Measurements from ENCODE around the gene RBMS1. TPM values are rescaled to one million over a fixed set of nuclear protein-coding genes. Genes with fewer than 3 reads are reported as not detected.
A peak's percentile ranks its signal among the peaks of the same experiment; 100 is the strongest.

The RBMS1 gene
- total RNA-seq, 1 donor: 121 TPM

DNA sequence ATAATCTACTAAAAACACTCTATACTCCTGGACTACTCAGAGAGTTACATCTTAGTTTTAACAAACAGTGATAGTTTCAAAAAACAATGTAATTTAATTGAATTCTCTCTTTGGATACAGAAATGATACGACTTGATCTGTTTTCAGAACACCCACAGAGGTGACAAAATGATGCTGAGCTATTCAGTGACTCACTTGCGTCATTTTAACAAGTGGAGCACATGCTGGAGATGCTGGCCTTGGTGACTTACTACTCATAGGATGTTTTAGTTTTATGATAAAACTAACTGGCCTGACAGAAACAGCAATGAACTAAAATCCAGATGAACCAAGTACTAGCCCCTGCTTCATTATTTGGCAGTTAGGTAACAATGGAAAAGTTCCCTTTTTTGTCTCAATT is 192.2 kb downstream of the RBMS1 start:
- no peak overlapping the region for H3K4me3 ChIP-seq (ENCODE audit: low read depth, low read length)
- TF ChIP-seq, protein P1, sequence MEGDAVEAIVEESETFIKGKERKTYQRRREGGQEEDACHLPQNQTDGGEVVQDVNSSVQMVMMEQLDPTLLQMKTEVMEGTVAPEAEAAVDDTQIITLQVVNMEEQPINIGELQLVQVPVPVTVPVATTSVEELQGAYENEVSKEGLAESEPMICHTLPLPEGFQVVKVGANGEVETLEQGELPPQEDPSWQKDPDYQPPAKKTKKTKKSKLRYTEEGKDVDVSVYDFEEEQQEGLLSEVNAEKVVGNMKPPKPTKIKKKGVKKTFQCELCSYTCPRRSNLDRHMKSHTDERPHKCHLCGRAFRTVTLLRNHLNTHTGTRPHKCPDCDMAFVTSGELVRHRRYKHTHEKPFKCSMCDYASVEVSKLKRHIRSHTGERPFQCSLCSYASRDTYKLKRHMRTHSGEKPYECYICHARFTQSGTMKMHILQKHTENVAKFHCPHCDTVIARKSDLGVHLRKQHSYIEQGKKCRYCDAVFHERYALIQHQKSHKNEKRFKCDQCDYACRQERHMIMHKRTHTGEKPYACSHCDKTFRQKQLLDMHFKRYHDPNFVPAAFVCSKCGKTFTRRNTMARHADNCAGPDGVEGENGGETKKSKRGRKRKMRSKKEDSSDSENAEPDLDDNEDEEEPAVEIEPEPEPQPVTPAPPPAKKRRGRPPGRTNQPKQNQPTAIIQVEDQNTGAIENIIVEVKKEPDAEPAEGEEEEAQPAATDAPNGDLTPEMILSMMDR (IDR thresholded peaks at IDR 0.05; ENCODE audit: insufficient read depth, low read depth, low read length): no peak
- no peak for DNase-seq (ENCODE audit: low read depth)

DNA sequence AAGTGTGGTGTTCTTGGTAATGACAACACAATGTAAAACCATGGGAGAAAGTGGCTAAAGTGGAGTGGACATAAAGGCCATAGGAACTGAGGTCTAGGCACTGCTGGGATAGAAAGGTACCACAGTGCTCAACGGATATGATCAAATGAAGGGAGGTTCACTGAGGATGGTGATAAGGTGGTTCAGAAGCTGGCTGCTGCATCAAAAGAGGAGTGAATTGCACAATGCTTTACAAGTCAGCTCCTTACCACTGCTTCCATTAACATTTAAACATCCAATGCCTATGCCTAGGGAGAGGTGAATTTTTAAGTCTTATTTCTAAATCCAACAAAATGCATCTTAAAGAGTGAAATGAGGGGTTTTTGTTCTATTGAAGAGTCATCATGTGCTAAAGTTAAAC is 193.4 kb downstream of the RBMS1 start:
- DNase-seq (ENCODE audit: low read depth): no peak
- no peak overlapping the region for H3K4me3 ChIP-seq (ENCODE audit: low read depth, low read length)
- TF ChIP-seq, protein P1 (IDR thresholded peaks at IDR 0.05; ENCODE audit: insufficient read depth, low read depth, low read length): no peak

DNA sequence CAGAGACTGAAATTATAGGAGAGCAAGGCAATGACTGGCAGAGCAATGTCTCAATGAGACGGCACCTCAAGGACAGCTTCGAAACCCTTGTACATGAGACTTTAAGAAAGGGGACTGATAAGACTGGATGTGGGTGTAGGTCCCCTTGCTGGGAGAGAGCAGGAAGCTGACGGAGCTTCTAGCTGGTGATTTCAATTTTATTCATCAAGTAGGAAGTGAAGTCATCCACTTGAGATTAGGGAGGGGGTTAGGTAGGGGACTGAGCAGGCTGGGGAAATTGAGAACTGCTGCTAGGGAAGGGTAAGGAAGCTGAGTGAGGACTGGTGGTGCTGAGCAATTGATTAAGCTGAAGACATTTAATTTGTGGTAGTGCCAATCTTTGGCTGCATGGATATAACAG is 194.1 kb downstream of the RBMS1 start:
- TF ChIP-seq, protein P1 (IDR thresholded peaks at IDR 0.05; ENCODE audit: insufficient read depth, low read depth, low read length): no peak
- H3K4me3 ChIP-seq (ENCODE audit: low read depth, low read length): no peak overlapping the region

DNA sequence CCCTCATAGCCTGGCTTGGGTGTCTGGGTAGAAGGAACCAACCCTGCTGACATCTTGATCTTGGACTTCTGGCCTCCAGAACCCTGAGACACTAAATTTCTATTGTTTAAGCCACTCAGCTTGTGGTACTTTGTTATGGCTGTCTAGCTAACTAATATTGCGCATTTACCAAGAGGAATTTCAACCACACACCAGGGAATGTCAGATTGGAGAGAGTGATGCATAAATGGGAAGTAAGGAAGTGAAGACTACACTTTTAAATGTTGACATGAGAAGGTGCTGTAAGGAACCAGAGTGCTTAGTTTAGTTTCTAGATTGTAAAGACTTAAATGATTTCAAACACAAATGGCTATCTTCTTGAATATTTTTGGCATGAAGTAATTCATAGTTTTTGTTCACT is 194.6 kb downstream of the RBMS1 start:
- DNase-seq (ENCODE audit: low read depth): no peak
- H3K4me3 ChIP-seq (ENCODE audit: low read depth, low read length): no peak overlapping the region
- TF ChIP-seq, protein P1 (IDR thresholded peaks at IDR 0.05; ENCODE audit: insufficient read depth, low read depth, low read length): no peak

More for the DNA sequence above, 194.1 kb downstream of the RBMS1 start:
- no peak for DNase-seq (ENCODE audit: low read depth)

DNA sequence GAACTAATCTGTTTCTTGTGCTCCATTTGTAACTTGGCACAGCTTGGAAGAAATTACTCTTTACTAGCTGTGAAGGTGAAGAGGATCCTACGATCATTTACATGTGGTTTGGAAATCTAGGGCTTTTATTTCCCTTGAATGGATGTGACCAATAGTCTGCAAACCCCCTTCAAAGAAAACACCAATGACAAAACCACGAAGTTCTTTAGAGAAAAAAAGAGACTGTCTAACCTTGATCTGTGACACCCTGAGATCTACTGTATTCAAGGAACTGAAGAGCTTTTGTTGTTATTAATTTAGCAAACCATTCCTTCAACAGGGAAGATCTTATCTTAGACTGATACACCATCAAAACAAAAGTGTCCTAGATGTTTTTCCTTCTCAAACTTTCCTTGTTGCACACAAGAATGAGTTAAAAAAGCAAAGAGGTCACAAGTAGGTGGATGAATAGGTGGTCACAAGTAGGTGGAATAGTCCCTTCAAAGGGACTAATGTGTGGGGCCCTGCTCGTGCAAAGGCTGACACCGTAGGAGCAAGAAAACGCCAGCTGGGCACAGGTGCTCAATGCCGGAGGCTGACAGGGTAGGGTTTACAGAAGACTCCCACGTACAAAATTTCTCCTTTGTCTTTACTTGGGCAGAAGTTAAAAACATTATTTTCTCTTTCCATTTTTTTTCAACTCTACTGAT is 197.9 kb downstream of the RBMS1 start:
- DNase-seq (ENCODE audit: low read depth): no peak
- TF ChIP-seq, protein P1 (IDR thresholded peaks at IDR 0.05; ENCODE audit: insufficient read depth, low read depth, low read length): no peak
- H3K4me3 ChIP-seq (ENCODE audit: low read depth, low read length): no peak overlapping the region

DNA sequence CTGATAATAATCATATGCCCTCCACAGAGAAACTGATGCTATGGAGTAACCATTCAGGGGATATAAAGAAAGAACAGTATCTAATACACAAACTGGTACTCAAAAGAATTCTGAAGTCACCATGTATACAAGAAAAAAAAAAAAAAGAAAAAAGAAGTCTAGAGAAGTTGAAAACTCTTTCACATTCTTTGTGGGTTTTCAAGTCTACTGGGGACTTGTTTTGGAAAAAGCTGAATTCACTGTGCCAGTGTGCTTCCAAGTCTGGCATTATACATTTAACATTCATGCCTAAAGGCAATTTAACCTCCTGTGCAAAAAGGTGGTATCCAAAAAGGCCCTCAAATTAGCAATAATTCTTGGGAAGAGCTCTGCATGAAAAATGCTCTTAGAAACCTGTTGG is 198.7 kb downstream of the RBMS1 start:
- DNase-seq (ENCODE audit: low read depth): no peak
- no peak overlapping the region for H3K4me3 ChIP-seq (ENCODE audit: low read depth, low read length)
- TF ChIP-seq, protein P1 (IDR thresholded peaks at IDR 0.05; ENCODE audit: insufficient read depth, low read depth, low read length): no peak

DNA sequence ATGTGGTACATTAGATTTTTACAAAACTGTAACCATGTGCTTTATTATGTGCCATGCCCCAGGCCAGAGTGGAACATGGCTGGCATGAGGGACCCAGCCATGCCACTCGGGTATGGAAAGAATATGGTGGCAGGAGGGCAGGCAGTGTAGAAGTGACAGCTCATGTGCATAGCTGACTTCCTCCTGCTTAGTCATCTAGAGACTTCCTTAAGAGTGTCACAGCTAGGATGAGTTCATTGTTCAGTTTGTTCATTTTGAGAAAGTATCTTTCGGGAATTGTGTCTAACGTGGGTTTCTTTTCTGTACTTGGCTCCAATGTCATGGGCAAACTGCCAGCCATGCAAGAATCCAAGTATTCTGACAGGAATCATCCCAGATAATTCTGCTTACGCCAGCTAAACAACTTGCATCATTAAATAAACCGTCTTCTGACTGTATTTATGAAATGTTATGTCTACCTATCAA is 199.2 kb downstream of the RBMS1 start:
- TF ChIP-seq, protein P1 (IDR thresholded peaks at IDR 0.05; ENCODE audit: insufficient read depth, low read depth, low read length): no peak
- peak; percentile 90 for DNase-seq (ENCODE audit: low read depth)
- no peak overlapping the region for H3K4me3 ChIP-seq (ENCODE audit: low read depth, low read length)

Data from fibroblast of villous mesenchyme (primary cell).